AG04450 (cell line): Measurements from ENCODE around the gene EGLN1. TPM values are rescaled to one million over a fixed set of nuclear protein-coding genes. Genes with fewer than 3 reads are reported as not detected.

Source experiments
- CTCF ChIA-PET: fragments of 300-600, 350-600 bp; formaldehyde crosslinking; extraction: SDS; loops from one replicate; lab custom pipeline; 2022; ENCODE audit warnings: antibody characterized with exemption, inconsistent platforms; lab: Charles Lee
- POLR2A ChIA-PET: fragments of 350-600 bp; formaldehyde crosslinking; extraction: SDS; loops from one replicate; lab custom pipeline; 2021; ENCODE audit warnings: antibody characterized with exemption, inconsistent platforms; lab: Yijun Ruan, JAX
- DNase-seq: peaks from one replicate; pipeline ENCODE4 v3.0.0-alpha.2; 2011; ENCODE audit warnings: low read depth, low spot score
- H3K27ac ChIP-seq: one replicate; pipeline ENCODE4 v1.5.1; 2012; ENCODE audit warnings: low read depth, low read length, control low read depth
- H3K27me3 ChIP-seq: one replicate; pipeline ENCODE4 v1.6.0; 2012; ENCODE audit warnings: low read length; ENCODE audit not compliant: control insufficient read depth, insufficient read depth
- H3K4me3 ChIP-seq: 2 replicates; pipeline ENCODE4 v1.5.1; 2011; ENCODE audit warnings: mild to moderate bottlenecking, low read depth, low read length, control low read depth
- H3K9me3 ChIP-seq: 2 replicates; pipeline ENCODE4 v1.5.1; 2012; ENCODE audit warnings: low read length; ENCODE audit not compliant: control insufficient read depth, insufficient read depth
- CTCF ChIP-seq: IDR thresholded peaks from 2 replicates; pipeline ENCODE4 v1.5.1; 2011; ENCODE audit warnings: low read depth, low read length, control low read depth, inconsistent platforms
- polyA plus RNA-seq: library from polyadenylated mRNA; depleted of rRNA; stranded (reverse); fragments of >200 nt; gene quantifications from 2 replicates; pipeline ENCODE4 v1.2.3, GENCODE V29; 2011

EGLN1 gene
- polyA plus RNA-seq, 1 experiment: 48.2 TPM

DNA sequence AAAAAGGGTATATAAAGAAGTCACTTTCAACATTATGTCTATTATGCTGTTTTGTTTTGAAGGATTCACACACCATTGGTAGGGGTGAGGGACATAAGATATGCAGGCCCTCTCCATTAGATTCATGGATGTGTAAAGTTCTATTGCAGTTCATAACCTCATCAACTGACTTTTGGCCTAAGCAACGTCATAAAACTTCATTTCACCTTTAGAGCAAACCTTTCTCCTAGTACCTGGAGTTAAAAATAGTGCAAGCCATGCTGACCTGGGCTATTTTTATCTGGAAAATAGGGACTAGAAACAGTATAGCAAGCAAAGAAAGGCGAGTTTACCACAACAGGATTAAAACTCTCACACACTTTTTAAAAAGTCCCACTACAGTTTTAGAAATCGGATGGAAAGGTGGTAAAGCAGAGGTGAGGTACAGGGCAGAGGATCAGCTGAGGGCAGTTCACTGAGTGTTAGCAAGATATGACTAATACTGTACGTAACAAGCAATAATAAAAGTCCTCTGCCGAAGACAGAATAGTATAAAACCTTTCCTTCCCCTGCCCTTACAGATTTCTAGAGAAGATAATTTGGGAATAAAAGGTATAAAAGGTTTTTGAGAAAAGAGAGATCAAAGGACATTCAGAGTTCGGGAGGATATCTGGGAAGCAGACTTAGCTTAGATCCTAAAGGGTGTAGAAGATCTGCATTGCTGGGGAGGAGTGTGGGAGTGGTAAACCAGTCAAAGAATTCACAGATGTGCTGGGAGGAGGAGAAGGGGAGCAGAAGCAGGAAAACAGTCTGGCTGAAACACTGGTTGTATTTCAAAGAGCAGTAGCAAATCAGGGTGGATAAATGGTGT is 14.3 kb downstream of the EGLN1 start:
- no peak for DNase-seq
- CTCF ChIA-PET: no interaction called here
- no peak for TF ChIP-seq CTCF
- H3K9me3 ChIP-seq: no peaks in the 10 kb centered on the region
- H3K4me3 ChIP-seq: no peak overlapping the region
- H3K27me3 ChIP-seq: no peaks in the 10 kb centered on the region
- POLR2A ChIA-PET: no interaction called here
- no peak overlapping the region for H3K27ac ChIP-seq

DNA sequence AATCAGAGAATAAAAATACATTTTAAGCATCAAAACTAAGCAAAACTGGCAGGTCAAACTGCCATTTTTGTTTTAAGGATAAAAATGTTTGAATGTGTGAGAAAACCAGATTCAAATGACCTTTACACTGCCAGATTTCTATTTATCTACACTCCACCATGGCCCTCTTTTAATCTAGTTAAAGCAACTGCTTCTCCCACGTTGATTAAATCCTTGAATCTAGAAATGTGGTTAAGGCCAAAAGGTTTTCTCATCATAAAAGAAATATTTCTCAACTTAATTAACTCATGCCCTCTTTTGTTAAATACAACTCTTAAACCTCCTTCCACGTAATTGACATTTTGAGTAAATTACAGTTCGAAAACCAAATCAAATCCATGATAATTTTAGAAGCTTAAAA is 15.0 kb downstream of the EGLN1 start:
- H3K4me3 ChIP-seq: no peak overlapping the region
- no peaks in the 10 kb centered on the region for H3K27me3 ChIP-seq
- no peak overlapping the region for H3K27ac ChIP-seq
- no peak for DNase-seq
- TF ChIP-seq CTCF: no peak
- CTCF ChIA-PET: no interaction called here
- POLR2A ChIA-PET: no interaction called here
- no peaks in the 10 kb centered on the region for H3K9me3 ChIP-seq

DNA sequence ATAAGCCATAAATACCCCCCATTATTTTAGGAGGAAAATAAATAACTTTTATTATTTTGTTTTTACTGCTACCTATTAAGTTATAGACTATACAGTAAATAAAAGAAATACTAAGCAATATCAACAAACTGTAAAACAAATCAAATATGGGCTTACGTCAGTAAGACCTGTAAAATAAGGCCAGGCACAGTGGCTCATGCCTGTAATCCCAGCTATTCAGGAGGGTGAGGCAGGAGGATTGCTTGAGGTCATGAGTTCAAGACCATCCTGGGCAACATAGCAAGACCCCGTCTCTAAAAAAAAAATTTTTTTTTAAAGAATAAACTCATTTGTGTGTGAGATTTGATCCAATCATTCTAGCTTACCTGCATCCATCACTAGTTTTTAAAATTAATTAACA is 17.8 kb downstream of the EGLN1 start:
- H3K27ac ChIP-seq: no peak overlapping the region
- TF ChIP-seq CTCF: no peak
- no peaks in the 10 kb centered on the region for H3K27me3 ChIP-seq
- H3K9me3 ChIP-seq: no peaks in the 10 kb centered on the region
- DNase-seq: no peak
- POLR2A ChIA-PET: interaction anchor here (0.6 kb wide), 1 partner anchor 1233 kb away, joined by 9 read pairs; no protein-coding TSS in a partner anchor
- no peak overlapping the region for H3K4me3 ChIP-seq
- CTCF ChIA-PET: interaction anchor here (0.6 kb wide), 2 partner anchors 21 to 990 kb away, joined by 5 to 8 read pairs; no protein-coding TSS in a partner anchor

GRCh38 chr1:231401478-231401877 is 20.6 kb downstream of the EGLN1 start:
- H3K4me3 ChIP-seq: no peak overlapping the region
- TF ChIP-seq CTCF: no peak
- POLR2A ChIA-PET: no interaction called here
- CTCF ChIA-PET: interaction anchor here (0.8 kb wide), 1 partner anchor 189 kb away, joined by 3 read pairs; no protein-coding TSS in a partner anchor
- no peak overlapping the region for H3K27ac ChIP-seq
- DNase-seq: no peak
- no peaks in the 10 kb centered on the region for H3K27me3 ChIP-seq
- no peaks in the 10 kb centered on the region for H3K9me3 ChIP-seq
